Measurements from ENCODE around the gene IQGAP1.

DNA sequence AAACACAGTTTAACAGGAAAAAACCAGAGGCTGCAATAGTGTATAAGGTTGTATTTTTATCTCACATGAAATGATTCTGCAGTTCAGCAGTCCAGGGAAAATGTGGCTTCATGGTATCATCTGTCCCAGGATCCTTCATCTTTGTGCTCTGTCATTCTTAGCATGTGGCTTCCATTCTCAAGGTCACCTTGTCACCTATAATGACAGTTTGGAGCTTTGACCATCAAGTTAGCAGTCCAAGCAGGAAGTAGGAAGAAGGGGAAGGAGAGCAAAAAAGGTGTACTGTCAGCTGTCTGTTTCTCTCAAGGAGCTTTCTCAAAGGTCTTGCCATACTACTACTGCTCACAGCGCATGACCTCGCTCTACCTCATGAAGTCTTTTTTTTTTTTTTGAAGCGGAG, 83.1 kb downstream of the IQGAP1 start:
- TF ChIP-seq, protein P1, sequence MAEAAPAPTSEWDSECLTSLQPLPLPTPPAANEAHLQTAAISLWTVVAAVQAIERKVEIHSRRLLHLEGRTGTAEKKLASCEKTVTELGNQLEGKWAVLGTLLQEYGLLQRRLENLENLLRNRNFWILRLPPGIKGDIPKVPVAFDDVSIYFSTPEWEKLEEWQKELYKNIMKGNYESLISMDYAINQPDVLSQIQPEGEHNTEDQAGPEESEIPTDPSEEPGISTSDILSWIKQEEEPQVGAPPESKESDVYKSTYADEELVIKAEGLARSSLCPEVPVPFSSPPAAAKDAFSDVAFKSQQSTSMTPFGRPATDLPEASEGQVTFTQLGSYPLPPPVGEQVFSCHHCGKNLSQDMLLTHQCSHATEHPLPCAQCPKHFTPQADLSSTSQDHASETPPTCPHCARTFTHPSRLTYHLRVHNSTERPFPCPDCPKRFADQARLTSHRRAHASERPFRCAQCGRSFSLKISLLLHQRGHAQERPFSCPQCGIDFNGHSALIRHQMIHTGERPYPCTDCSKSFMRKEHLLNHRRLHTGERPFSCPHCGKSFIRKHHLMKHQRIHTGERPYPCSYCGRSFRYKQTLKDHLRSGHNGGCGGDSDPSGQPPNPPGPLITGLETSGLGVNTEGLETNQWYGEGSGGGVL (tag by site-specific recombination; IDR thresholded peaks at IDR 0.05) = no peak
- TF ChIP-seq, protein P2, sequence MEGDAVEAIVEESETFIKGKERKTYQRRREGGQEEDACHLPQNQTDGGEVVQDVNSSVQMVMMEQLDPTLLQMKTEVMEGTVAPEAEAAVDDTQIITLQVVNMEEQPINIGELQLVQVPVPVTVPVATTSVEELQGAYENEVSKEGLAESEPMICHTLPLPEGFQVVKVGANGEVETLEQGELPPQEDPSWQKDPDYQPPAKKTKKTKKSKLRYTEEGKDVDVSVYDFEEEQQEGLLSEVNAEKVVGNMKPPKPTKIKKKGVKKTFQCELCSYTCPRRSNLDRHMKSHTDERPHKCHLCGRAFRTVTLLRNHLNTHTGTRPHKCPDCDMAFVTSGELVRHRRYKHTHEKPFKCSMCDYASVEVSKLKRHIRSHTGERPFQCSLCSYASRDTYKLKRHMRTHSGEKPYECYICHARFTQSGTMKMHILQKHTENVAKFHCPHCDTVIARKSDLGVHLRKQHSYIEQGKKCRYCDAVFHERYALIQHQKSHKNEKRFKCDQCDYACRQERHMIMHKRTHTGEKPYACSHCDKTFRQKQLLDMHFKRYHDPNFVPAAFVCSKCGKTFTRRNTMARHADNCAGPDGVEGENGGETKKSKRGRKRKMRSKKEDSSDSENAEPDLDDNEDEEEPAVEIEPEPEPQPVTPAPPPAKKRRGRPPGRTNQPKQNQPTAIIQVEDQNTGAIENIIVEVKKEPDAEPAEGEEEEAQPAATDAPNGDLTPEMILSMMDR (tag by site-specific recombination; IDR thresholded peaks at IDR 0.05) = no peak
- TF ChIP-seq ZNF10 (tag by site-specific recombination; IDR thresholded peaks at IDR 0.05) = no peak
- TF ChIP-seq, protein P3, sequence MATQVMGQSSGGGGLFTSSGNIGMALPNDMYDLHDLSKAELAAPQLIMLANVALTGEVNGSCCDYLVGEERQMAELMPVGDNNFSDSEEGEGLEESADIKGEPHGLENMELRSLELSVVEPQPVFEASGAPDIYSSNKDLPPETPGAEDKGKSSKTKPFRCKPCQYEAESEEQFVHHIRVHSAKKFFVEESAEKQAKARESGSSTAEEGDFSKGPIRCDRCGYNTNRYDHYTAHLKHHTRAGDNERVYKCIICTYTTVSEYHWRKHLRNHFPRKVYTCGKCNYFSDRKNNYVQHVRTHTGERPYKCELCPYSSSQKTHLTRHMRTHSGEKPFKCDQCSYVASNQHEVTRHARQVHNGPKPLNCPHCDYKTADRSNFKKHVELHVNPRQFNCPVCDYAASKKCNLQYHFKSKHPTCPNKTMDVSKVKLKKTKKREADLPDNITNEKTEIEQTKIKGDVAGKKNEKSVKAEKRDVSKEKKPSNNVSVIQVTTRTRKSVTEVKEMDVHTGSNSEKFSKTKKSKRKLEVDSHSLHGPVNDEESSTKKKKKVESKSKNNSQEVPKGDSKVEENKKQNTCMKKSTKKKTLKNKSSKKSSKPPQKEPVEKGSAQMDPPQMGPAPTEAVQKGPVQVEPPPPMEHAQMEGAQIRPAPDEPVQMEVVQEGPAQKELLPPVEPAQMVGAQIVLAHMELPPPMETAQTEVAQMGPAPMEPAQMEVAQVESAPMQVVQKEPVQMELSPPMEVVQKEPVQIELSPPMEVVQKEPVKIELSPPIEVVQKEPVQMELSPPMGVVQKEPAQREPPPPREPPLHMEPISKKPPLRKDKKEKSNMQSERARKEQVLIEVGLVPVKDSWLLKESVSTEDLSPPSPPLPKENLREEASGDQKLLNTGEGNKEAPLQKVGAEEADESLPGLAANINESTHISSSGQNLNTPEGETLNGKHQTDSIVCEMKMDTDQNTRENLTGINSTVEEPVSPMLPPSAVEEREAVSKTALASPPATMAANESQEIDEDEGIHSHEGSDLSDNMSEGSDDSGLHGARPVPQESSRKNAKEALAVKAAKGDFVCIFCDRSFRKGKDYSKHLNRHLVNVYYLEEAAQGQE (tag by site-specific recombination; IDR thresholded peaks at IDR 0.05) = no peak
- TF ChIP-seq ZBTB7A (tag by site-specific recombination; IDR thresholded peaks at IDR 0.05; ENCODE audit: low read depth) = no peak
- no peak for TF ChIP-seq SP3 (tag by site-specific recombination; IDR thresholded peaks at IDR 0.05)
- TF ChIP-seq, protein P4, sequence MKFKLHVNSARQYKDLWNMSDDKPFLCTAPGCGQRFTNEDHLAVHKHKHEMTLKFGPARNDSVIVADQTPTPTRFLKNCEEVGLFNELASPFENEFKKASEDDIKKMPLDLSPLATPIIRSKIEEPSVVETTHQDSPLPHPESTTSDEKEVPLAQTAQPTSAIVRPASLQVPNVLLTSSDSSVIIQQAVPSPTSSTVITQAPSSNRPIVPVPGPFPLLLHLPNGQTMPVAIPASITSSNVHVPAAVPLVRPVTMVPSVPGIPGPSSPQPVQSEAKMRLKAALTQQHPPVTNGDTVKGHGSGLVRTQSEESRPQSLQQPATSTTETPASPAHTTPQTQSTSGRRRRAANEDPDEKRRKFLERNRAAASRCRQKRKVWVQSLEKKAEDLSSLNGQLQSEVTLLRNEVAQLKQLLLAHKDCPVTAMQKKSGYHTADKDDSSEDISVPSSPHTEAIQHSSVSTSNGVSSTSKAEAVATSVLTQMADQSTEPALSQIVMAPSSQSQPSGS (tag by site-specific recombination; IDR thresholded peaks at IDR 0.05; ENCODE audit: low read depth) = no peak
- no peak for TF ChIP-seq ZNF76 (tag by site-specific recombination; IDR thresholded peaks at IDR 0.05; ENCODE audit: borderline replicate concordance, low read depth)
- no peak for TF ChIP-seq ZNF654 (tag by site-specific recombination; IDR thresholded peaks at IDR 0.05; ENCODE audit: low read depth)
- TF ChIP-seq, protein P5, sequence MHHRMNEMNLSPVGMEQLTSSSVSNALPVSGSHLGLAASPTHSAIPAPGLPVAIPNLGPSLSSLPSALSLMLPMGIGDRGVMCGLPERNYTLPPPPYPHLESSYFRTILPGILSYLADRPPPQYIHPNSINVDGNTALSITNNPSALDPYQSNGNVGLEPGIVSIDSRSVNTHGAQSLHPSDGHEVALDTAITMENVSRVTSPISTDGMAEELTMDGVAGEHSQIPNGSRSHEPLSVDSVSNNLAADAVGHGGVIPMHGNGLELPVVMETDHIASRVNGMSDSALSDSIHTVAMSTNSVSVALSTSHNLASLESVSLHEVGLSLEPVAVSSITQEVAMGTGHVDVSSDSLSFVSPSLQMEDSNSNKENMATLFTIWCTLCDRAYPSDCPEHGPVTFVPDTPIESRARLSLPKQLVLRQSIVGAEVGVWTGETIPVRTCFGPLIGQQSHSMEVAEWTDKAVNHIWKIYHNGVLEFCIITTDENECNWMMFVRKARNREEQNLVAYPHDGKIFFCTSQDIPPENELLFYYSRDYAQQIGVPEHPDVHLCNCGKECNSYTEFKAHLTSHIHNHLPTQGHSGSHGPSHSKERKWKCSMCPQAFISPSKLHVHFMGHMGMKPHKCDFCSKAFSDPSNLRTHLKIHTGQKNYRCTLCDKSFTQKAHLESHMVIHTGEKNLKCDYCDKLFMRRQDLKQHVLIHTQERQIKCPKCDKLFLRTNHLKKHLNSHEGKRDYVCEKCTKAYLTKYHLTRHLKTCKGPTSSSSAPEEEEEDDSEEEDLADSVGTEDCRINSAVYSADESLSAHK (tag by site-specific recombination; IDR thresholded peaks at IDR 0.05) = no peak

All from HEK293 (cell line).